A549 treated with AZD9567 at 1 μM for 4 hours (cell line): Measurements from ENCODE around the gene INSYN2B. TPM values are rescaled to one million over a fixed set of nuclear protein-coding genes. Genes with fewer than 3 reads are reported as not detected.

ENCODE experiments used
- total RNA-seq: library from RNA; stranded (reverse); fragments of 200-300 nt; extraction: Qiagen RNA extraction; gene quantifications from 5 replicates; pipeline ENCODE4 v1.2.3, GENCODE V29; 2022; ENCODE audit not compliant: insufficient read depth

The INSYN2B gene
- 0.13 to 0.14 TPM (median 0.13 TPM) in 4 of 5 replicates, not detected in the other for total RNA-seq

GRCh38 chr5:169980418-169981053 lies at the start of gene INSYN2B:
Gene INSYN2B, minus strand, starts transcription at chr5:169980495. Its CDS starts 96,597 bp downstream, at chr5:169883898.

Other genes starting within 250 kb of the INSYN2B start
- gene FOXI1, start 125.4 kb upstream of the INSYN2B start, total RNA-seq: not detected in 5 replicates